Measurements from ENCODE around the gene C16orf90.

DNA sequence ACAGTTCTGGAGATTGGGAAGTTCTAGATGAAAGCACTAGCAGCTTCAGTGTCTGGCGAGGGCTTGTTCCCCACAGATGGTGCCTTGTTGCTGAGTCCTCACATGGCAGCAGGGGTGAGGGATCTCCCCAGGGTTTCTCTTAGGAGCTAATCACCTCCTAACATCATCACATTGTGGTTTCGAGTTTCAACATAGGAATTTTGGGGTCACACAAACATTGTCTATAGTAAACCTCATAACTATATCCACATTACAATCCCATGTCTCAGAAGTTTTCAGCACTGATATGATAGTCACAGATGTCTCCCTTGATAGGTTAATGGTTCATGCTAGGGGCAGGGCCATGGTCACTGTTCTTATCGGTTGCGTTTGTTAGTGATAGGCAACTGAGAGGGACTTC lies 19.3 kb upstream of the C16orf90 start:
- TF ChIP-seq POLR2A (IDR thresholded peaks at IDR 0.05) = no peak
- TF ChIP-seq POLR2AphosphoS5 (IDR thresholded peaks at IDR 0.05) = no peak
